AG10803 (cell line): ENCODE results near the gene TRIM44.
"Not testable (repeated sequence)": the region's sequence is repeated elsewhere in the genome, so short reads cannot be mapped to it uniquely, and the experiment has no call there.

Experiments used
- DNase-seq: peaks from one replicate; pipeline ENCODE4 v3.0.0; 2010; ENCODE audit warnings: low read depth
- H3K4me3 ChIP-seq: 2 replicates; pipeline ENCODE4 v1.5.1; 2011; ENCODE audit warnings: mild to moderate bottlenecking, low read length, control low read depth
- TF ChIP-seq, protein P1 (sequence below): conservative IDR thresholded peaks from 2 replicates; pipeline ENCODE4 v1.5.1; 2011; ENCODE audit warnings: mild to moderate bottlenecking, low read length, control low read depth, inconsistent platforms

Gene TRIM44

DNA sequence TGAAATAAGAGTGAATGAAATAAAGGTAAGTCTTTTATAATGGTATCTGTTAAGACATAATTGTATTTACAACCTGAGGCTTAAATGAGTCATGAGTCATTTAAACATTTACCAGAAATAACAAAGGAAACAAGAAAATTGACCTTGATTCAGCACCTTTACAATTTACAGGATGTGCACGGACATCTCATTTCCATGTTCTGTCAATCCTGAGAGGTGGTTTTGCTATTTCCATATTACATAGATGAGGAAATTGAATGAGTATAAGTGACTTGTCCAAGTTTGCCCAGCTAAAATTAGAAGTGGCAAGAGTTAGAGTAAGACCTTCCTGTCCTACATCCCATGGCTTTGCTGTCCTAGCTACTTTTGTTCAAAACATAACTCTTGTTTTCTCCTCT is 89.1 kb downstream of the TRIM44 start:
- H3K4me3 ChIP-seq: no peak overlapping the region
- no peak for DNase-seq
- TF ChIP-seq, protein P1, sequence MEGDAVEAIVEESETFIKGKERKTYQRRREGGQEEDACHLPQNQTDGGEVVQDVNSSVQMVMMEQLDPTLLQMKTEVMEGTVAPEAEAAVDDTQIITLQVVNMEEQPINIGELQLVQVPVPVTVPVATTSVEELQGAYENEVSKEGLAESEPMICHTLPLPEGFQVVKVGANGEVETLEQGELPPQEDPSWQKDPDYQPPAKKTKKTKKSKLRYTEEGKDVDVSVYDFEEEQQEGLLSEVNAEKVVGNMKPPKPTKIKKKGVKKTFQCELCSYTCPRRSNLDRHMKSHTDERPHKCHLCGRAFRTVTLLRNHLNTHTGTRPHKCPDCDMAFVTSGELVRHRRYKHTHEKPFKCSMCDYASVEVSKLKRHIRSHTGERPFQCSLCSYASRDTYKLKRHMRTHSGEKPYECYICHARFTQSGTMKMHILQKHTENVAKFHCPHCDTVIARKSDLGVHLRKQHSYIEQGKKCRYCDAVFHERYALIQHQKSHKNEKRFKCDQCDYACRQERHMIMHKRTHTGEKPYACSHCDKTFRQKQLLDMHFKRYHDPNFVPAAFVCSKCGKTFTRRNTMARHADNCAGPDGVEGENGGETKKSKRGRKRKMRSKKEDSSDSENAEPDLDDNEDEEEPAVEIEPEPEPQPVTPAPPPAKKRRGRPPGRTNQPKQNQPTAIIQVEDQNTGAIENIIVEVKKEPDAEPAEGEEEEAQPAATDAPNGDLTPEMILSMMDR: no peak

DNA sequence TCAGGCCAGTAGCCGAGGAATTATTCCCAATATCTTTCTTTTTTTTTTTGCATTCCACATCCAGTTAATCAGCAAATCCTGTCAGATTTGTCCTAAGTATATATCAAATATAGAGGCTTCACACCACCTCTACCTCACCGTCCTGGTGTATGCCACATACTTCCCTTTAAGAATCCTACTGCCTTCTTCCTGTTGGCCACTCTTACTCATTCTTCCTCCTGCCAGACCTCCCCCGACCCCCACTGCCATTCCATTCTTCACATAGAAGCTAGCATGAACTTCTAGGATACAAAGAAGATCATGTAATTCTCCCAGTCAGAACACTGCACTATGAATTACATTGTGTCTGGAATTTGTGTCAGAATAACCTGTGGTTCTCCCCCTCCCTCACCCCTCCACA is 89.5 kb downstream of the TRIM44 start:
- TF ChIP-seq, protein P1: no peak
- peak; percentile 17 for DNase-seq
- no peak overlapping the region for H3K4me3 ChIP-seq

DNA sequence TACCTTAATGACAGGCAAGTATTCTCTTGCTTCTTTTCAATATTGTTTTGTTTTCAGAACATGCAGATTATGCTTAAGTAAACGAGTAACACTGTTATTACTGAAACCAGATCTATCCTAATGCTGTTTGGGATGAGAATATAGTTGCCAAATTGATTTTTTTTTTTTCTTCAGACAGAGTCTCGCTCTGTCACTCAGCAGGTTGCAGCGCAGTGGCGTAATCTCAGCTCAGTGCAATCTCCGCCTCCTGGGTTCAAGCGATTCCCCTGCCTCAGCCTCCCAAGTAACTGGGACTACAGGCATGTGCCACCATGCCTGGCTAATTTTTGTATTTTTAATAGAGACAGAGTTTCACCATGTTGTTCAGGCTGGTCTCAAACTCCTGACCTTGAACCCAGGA is 91.0 kb downstream of the TRIM44 start:
- H3K4me3 ChIP-seq: not testable (repeated sequence)

DNA sequence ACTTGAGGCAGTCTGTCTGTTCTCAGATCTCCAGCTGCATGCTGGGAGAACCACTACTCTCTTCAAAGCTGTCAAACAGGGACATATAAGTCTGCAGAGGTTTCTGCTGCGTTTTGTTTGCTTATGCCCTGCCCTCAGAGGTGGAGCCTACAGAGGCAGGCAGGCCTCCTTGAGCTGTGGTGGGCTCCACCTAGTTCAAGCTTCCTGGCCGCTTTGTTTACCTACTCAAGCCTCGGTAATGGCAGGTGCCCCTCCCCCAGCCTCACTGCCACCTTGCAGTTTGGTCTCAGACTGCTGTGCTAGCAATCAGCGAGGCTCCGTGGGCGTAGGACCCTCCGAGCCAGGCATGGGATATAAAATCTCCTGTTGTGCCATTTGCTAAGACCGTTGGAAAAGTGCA is 97.4 kb downstream of the TRIM44 start:
- not testable (repeated sequence) for H3K4me3 ChIP-seq, DNase-seq

More for the DNA sequence above, 91.0 kb downstream of the TRIM44 start:
- DNase-seq: not testable (repeated sequence)

DNA sequence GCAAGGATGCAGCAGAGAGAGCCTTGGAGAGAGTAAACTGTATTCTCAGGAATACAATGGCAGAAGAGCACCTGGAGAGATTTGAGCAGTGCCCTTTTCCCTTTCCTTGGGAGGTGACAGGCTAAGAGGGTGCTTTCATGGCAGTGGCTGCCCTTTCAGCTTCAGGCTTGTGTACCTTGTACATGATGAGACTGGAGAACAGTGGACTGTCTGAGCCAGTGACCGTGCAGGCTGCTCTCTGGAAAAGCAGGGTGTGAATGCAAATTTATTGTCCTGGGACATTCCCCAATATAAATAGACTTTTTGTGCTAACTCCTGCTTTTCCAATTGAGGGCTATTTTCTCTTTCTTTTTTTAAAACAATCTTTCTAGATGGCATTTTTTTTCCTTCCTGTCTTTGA is 99.3 kb downstream of the TRIM44 start:
- TF ChIP-seq, protein P1: no peak
- DNase-seq: no peak

DNA sequence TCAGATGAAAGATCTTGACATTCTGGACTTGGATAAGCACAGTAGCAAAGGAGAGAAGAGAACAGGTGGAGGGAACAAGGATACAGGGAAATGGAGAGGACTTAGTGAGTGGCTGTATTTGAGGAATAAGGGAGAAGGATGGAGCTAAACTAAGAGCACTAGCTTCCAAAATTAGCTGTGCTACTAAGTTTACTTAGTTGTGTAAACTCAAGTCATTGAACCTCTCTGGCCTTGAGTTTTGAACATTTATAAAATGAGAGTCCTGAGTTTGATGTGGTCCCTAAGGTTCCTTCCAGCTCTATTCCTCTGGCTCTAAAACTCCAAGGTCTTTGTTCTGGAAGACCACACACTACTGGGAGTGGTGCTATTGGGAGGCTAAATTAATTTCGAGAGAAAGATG is 100.7 kb downstream of the TRIM44 start:
- H3K4me3 ChIP-seq: no peak overlapping the region
- DNase-seq: no peak
- TF ChIP-seq, protein P1: no peak

More for the DNA sequence above, 99.3 kb downstream of the TRIM44 start:
- H3K4me3 ChIP-seq: no peak overlapping the region

DNA sequence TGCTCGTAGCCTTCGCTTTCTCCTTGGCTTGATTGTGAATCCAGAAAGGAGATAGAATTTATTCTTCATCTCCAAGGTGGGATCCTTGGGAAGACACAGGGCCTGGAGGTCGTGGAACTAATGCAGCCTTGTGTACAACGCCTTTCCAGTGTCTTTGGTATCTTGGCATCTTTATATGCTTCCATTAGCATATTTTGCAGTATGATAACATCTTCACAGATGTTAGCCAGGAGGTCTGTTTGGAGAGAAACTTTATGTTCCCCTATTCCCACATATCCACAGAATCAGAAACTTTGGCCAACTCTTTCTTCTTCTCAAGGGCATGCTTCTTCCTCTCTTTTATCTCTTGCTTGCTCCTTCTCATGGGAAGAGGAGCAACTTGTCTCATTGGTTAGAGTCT is 101.2 kb downstream of the TRIM44 start:
- TF ChIP-seq, protein P1: no peak
- DNase-seq: no peak
- H3K4me3 ChIP-seq: no peak overlapping the region

DNA sequence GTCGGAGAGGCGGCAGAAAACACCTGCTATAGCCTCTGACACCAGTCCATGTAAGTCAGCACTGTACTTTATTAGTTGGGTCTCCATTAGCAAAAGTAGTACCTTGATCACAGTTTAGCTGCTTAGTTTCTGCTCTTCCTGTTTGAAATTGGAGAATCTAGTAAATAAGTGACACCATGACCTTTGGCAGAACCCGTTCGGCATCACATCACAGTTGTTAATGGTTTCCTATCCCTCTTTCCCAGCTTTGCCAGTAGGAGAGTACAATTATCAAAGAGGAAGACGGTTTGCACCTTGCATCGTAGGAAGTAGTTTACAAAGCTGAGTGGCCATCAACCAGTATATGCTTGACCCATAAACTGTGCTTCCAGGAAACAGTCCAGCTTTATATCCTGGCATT is 101.8 kb downstream of the TRIM44 start:
- no peak overlapping the region for H3K4me3 ChIP-seq
- TF ChIP-seq, protein P1: no peak
- no peak for DNase-seq
